ENCODE measurements around the gene RAP1GAP2.

Gene RAP1GAP2

DNA sequence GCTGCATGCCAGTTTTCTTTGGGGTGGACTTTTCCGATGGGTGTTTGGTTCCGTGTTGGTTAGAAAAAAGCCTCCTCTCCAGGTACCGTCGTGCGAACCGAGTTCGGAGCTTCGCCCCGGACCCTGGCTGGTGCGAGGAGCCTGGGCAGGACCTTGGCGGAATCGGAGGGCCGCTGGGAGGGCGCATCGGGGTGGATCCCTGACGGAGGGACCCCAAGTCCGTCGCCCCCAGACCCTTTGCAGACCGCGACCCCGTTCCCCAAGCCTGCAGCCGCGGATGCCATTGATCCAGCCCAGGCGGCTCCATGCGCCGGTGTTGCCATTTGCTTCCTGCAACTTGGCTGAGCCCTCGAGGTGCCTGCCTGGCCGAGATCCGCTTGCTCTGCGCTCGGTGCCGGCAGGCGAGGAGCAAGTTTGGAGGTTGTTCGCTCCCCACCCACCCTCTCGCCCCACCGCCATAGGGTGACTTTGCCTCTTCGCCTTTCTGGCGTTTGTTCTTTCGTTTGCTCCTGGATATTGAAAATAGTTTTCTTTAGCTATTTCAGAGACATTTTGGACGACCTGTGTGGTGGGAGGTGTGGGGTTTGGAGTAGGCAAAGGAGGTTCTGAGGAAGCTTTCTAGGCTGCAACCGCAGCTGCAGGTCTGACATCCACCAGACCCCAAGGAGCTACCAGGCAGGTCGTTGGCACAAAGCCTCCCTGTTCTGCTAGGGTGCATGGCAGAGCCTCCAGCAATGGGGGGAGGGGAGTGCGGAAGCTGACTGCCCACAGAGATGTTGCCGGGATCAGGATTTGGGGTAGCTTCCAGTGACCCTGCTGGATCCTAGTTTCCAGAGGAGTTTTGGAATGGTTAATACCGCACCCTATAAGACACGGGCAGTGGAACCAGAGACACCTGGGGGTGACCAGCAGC lies 58.2 kb downstream of the RAP1GAP2 start:
- DNase-seq = no peak

DNA sequence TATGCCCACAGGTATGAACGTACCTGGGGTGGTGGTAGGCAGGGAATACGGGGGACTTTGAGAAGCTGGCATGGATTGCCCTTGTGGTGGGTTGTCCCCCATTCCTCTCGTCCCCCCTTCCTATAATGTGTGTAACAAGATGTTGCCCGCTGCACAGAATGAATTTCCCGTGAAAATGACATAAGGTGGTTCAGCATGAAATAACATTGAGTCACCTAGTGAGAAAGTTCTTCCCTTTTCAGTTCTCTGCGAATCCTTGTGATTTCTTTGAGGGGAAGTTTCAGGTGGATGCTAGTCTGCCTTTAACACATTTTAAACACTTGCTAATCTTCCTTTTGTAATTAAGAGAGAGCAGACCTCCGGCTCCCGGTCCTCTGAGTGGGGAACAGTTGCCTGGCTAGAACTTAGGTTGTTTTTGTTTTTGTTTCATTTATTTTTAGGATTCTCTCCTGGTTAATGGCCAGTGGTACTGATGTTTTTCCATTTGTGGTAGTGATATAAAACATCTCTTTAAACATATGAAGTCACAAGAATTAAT lies 58.9 kb downstream of the RAP1GAP2 start:
- DNase-seq = no peak

DNA sequence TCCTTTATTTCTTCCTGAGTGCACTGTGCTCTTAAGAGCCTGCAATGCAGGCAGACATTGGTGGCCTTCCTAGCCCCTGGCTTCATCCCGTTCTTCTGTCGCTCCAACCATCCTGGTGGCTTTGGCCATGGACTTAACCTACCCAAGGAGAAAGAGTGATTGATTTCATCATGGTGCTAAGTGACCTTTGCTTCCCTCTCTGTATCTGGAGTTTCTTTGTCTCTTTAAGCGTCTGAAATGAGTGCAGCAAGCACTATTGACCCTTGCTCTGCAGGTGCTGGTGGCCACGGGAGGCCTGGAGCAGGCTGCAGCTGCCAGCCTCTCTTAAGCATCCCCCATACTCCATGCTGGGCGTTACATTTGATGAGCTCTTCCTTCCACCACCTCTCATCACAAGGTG lies 60.5 kb downstream of the RAP1GAP2 start:
- DNase-seq = no peak

DNA sequence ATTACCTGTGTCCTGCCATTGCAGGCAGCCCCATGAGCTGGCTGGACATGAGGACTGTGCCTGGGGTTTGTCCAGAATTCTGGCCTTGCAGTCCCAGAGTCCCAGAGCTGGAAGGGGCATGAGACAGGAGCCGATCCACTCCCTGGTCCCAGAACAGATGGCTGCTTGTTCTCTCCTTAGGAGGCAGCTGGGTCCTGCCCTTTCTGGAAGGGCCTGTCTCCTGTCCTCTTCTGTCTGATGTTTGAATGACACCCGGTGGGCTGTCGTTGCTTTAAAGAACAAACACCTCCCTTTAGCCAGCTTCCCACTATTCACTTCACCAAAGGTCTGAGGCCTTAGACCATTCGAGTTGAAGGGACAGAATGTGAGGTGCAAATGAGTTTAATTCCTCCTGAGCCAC lies 63.8 kb downstream of the RAP1GAP2 start:
- no peak for DNase-seq

- DNase-seq = no peak
Measured at GRCh38 chr17:2860883-2861282, 64.6 kb downstream of the RAP1GAP2 start.

GRCh38 chr17:2862197-2862596 lies 66.0 kb downstream of the RAP1GAP2 start:
- DNase-seq = no peak

DNA sequence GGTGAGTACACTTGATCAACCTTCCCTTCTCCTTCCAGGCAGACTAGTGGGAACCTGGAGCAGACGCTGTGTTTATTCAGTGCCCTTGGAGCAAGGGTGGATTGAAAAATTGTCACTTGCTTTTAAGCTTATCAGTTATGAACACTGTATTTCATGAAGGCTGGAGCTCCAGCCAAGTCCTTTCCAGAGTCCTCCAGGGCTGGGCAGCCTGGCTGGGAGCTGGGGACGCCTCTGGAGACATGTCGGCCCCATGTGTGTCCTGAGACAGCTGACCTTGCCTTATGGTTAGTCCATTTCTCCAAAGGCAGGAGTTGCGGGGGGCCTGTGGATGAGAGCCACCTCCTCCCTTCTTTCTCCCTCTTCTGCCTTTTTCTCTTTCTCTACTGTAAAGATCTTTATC lies 67.0 kb downstream of the RAP1GAP2 start:
- DNase-seq = no peak

DNA sequence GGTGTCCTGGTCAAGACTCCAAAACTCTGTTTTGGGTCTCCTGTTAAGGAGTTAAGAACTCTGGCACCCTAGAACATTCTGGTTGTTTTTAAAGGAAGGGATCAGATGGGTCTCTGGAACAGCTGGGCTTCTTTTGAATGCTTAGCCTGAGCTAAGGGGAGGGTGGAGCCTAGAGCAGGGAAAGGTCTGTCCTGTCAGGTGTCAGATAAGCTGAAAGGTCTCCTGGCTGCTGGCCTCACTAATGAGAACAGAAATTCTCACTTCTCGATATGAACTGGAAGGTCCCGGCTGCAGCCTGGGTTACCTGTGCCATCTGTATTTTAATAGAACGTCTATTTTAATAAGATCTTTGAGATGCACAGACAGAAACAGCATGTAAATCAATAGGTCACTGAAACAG lies 69.0 kb downstream of the RAP1GAP2 start:
- no peak for DNase-seq

DNA sequence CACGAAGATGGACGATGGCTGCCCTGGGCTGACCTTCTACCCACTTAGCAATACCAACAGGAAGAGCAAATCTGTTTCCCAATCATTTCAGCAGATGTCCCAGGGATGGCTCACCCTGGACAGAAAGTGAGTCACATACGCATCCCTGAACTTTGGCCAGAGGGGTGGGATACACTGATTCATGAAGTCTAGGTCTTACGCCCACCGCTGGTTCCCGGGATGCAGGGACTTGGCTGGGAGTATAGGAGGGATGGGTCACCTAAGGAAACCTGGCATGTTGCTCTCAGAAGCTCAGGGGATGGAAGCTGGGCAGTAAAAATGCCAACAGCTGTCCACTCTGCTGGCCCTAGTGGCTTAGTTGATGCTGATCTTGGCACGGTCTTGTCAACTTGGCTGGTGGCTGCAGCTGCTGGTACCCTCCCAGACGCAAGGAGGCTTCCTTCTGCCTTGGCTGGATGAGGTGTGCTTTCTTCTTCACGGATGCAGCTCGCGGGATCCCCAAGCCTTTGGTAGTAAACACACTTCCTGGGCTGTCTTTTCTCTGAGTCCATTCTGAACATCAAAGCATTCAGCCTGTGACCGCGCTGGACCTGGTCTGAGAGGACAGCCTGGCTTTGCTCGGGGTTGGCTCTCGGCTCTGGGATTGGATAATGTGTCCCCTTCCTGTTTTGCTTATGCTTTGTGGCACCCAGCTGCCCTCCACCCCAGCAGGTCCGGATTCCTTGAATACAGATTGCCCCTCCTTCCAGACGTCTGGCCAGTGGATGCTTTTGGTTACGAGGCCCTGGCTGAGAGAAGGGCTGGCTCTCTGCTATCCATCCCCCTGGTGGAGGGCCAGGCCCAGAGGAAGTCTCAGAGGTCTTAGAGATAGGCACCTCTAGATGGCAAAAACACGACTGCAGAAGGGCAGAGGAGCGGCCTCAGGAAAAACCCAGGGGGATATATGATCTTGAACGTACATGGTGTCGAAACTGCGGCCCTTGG lies 71.5 kb downstream of the RAP1GAP2 start:
- DNase-seq = peak; percentile 70

DNA sequence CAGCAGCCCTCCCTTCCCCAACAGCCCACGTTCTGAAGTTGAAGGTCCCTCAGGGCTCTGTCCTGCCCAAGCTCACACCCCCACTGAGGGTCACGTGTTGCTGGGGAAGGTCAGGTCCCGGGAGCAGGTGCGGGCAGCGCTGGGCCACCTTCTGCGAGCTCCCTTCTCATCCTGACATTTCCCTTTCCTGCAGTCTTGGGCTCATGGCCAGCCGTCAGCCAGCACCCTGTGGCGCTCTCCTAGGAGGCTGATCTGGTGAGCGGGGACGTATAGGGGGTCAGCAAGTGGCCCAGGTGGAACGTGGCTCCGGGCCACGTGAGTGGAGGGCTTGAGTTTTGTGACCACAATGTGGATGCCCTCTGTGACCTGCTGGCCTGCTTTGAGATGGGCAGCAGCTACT lies 73.4 kb downstream of the RAP1GAP2 start:
- DNase-seq = no peak

- no peak for DNase-seq
Measured at GRCh38 chr17:2871205-2871604, 75.0 kb downstream of the RAP1GAP2 start.

DNA sequence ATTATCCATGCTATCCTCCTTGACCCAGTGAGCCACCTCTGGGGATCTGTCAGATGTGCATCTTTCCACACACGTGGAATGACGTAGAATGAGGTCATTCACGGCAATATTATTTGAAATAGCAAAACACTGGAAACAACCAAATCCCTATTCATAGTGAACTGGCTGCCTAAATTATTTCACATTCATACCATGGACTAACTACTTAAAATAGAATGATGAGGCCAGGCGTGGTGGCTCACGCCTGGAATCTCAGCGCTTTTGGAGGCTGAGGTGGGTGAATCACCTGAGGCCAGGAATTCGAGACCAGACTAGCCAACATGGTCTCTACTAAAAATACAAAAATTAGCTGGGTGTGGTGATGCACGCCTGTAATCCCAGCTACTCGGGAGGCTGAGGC lies 75.5 kb downstream of the RAP1GAP2 start:
- no peak for DNase-seq

DNA sequence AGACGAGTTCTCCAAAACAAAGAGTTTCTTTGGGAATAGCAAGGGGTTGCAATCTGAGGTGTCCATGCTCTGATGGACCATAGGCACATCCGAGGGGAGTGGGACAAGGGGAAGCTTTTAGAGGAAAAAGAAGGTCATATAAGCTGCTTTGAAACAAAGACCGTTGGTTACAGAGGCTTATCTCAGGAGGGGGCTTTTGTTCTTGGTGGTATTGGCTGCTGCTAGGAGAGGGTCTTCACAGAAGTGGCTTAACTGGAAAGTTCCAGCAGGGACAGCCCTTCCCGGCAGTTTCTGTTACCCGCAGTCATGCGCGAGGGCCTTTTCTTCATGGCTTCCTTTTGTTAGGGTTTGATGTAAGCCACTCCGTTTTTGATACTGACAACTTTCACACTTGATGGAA lies 76.0 kb downstream of the RAP1GAP2 start:
- no peak for DNase-seq

- DNase-seq = no peak
Measured at GRCh38 chr17:2874189-2874686, 78.0 kb downstream of the RAP1GAP2 start.

DNA sequence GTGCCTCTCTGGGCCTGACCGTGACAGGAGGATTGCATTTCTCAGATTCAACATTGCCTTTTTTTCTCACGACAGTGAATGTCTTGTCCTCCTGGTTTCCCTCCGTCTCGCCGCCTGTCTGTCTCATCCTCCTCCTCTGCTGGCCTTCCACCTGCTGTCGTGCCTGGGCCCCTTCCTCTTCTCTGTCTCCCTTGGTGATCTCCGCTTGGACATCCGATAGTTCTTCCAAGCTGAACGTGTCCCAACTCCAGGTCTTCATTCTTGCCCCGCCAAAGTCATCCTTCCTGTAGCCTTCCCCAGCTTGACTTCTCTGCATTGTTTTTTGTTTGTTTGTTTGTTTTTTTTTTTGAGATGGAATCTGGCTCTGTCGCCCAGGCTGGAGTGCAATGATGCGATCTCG lies 79.4 kb downstream of the RAP1GAP2 start:
- no peak for DNase-seq

GRCh38 chr17:2876467-2876866 lies 80.2 kb downstream of the RAP1GAP2 start:
- DNase-seq = no peak

DNA sequence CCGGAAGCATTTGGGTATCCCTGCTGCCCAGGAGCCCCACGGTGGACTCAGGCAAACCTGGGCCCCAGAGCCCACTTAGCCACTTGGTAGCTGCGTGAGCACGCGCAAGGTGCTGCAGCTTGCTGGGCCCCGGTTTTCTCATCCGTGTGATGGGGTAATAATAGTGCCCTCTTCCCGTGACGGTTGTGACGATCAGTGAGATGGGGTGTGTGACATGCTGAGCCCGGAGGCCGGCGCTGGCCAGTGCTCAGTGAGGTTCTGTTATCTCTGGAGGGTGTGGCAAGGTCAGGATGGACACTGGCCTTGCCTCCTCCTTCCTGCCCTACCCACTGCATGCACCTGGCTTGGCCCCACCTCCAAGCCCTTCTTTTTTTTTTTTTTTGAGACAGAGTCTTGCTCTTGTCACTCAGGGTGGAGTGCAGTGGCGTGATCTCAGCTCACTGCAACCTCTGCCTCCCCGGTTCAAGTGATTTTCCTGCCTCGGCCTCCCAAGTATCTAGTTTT lies 82.6 kb downstream of the RAP1GAP2 start:
- no peak for DNase-seq

DNA sequence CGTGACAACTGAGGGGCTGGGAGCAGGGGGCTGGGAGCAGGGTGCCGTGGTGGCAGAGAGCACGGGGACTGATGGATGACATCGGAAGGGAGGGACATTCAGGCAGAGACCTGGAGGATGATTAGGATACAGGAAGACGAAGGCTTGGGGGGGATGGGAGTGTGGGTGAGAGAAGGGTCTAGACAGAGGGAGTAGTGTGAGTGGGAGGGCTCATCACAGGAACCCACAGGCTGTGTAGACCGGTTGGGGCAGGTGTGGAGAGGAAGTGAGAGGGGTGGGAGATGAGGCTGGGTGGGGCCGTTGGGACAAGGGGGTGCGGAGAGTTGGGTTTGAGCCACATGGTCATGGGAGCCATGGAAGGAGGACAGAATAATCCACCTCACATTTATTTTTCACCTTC lies 83.8 kb downstream of the RAP1GAP2 start:
- DNase-seq = no peak

- no peak for DNase-seq
Measured at GRCh38 chr17:2881295-2881694, 85.1 kb downstream of the RAP1GAP2 start.

GRCh38 chr17:2883544-2884213 lies 87.4 kb downstream of the RAP1GAP2 start:
- DNase-seq = peak; percentile 82

- DNase-seq = no peak
Measured at GRCh38 chr17:2885733-2886132, 89.5 kb downstream of the RAP1GAP2 start.

DNA sequence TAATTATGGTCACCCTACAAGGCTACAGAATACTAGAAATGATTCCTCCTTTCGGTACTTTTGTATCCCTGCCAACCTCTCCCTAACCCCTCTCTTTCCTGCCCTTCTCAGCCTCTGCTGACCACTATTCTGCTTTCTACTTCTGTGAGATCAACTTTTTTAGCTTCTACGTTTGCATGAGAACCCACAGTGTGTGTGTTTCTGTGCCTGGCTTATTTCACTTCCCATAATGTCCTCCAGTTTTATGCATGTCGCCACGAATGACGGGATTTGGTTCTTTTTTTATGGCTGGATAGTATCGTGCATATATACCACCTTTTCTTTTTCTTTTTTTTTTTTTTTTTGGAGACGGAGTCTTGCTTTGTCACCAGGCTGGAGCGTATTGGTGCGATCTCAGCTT lies 92.1 kb downstream of the RAP1GAP2 start:
- no peak for DNase-seq
